T-helper 22 cell (primary cell): ENCODE data around the gene PLEKHA6.
"Not testable (repeated sequence)": the region's sequence is repeated elsewhere in the genome, so short reads cannot be mapped to it uniquely, and the experiment has no call there.

Experiments used
- DNase-seq: peaks from one replicate; pipeline ENCODE4 v3.0.0-alpha.2; 2020; ENCODE audit warnings: low read depth

Gene PLEKHA6

DNA sequence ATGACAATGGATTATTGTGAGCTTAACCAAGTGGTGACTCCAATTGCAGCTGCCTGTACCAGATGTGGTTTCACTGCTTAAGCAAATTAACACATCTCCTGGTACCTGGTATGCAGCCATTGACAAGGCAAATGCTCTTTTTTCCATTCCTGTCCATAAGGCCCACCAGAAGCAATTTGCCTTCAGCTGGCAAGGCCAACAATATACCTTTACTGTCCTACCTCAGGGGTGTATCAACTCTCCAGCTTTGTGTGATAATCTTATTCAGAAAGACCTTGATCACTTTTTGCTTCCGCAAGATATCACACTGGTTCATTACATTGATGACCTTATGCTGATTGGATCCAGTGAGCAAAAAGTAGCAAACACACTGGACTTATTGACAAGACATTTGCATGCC, 122.2 kb downstream of the PLEKHA6 start:
- not testable (repeated sequence) for DNase-seq

DNA sequence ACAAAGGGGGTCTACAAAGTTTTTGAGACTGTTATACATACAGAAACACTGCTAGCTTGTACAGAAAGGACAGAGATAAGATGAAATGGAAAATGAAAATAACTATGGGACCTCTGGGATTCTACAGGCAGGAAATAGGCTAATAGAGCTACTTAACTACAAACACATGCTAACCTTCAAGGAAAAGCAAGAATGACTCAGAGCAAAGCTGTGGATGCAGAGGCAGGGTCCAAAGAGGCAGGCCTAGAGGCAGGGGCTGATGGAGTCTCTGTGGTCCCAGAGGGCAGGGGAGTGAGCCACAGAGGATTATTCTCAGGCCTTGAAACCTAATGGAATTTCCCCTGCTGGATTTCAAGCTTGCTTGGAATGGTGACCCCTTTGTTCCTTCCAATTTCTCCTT, 127.2 kb downstream of the PLEKHA6 start:
- DNase-seq: no peak

- DNase-seq: no peak
Measured at GRCh38 chr1:204230211-204230610, 129.5 kb downstream of the PLEKHA6 start.

DNA sequence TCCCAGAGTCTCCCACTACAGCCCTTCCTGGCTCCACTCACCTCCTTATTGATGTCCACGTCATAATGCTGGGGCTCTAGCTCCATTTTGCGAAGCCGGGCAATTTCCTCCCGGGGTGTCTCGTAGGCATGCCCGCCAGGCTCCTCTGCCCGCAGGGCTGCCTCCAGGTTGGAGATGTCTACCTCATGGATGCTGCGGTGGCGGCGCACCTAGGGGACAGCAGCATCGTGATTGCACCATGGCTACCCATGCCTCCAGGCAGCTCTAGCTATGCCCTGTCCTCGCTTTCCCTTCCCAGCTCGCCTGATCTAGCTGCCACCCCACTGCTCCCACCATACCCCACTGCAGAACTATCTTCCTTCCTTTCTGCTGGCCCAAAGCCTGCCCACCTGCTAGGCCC, 130.8 kb downstream of the PLEKHA6 start:
- no peak for DNase-seq

DNA sequence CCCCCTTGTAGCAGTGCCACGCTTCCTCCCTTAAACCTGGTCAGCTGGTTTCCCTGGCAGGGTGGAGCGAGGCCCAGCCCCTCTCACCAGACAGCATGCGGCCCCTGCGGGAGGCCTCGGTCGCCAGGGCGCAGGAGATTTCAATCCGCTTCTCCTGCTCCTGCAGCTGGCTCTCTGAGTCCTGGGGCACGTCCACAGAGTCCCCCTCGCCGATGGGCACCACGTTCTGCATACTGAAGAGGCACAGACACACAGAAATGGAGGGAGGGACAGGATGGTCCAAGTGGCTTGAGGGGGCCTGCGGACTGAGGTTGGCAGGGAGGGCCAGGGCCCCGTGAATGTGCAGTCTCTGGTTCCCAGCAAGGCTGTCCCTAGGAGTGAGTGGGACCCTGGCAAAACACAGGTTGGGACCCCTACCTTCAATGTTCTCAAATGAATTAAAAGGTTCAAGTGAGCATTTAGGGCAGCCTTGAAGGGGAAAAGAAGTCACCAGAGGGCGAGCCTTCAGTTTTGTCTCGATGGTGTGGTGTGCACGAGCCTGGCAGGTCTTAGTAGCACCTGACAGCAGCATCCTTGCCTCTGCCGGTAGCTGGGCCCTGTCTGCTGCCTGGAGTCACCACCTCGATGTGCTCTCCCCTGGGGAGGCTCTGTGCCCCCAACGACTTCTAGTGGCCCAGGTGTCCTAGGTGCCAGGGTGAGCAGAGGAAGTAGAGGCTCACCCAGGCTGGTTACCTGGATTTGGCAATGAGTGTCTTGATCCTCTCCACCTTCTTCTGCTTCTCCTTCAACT, 131.5 kb downstream of the PLEKHA6 start:
- DNase-seq: no peak

GRCh38 chr1:204227351-204227750, 132.4 kb downstream of the PLEKHA6 start:
- DNase-seq: no peak

DNA sequence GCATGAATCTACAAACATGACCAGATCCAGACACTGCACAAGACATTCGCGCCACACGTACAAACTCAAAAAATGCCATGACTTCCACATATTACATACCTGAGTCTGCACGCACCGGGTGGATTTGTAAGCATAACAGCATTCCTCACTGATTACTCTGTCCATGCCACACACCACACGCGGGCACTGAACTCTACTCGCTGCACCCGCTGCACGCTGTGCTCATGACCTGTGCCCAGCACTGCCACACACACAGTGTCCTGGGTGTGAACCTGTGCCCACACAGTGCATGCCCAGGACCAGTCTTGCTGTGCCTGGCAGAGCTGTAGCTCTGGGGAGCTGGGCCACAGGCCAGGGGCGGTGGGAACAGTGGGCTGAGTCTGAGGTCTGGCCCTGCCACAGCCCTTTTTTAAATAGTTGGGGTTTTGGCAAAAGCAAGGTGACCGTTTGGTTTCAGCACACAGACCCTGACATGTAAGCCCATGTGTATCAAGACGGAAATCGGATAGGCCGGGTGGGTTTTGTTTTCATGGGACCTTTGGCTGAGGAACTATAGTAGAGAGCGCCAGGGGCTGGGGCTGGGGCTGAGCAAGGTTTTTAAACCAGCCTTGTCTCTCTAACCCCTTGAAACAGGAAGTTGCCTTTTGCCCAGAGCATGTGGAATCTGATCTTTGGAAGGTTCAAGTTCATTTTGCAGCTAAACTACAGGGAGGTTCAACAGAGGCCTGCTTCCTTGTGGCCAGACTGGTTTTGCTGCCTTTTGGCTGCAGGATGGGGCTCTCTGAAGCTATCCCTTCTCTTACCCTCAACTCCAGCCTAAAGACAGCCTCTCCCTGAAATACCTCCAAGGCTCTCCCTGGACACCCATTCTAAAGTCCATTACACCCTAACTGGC, 133.6 kb downstream of the PLEKHA6 start:
- DNase-seq: no peak

- DNase-seq: no peak
Measured at GRCh38 chr1:204224655-204225054, 135.1 kb downstream of the PLEKHA6 start.

- DNase-seq: no peak
Measured at GRCh38 chr1:204223129-204223860, 136.4 kb downstream of the PLEKHA6 start.

DNA sequence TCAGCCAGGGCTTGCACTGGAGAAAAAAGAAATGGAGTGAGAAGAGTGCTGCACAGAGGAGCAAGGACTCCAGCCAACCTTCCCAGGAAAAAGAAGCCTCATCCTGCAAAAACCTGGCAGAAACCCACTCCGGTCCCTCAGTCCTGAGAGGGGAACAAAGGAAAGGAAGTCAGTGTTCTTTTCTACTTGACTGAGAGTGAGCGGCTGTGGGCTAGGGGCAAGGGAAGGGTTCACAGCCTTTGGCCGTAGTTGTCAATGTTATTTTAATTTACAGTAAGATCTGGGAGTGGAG, 137.0 kb downstream of the PLEKHA6 start:
- no peak for DNase-seq

DNA sequence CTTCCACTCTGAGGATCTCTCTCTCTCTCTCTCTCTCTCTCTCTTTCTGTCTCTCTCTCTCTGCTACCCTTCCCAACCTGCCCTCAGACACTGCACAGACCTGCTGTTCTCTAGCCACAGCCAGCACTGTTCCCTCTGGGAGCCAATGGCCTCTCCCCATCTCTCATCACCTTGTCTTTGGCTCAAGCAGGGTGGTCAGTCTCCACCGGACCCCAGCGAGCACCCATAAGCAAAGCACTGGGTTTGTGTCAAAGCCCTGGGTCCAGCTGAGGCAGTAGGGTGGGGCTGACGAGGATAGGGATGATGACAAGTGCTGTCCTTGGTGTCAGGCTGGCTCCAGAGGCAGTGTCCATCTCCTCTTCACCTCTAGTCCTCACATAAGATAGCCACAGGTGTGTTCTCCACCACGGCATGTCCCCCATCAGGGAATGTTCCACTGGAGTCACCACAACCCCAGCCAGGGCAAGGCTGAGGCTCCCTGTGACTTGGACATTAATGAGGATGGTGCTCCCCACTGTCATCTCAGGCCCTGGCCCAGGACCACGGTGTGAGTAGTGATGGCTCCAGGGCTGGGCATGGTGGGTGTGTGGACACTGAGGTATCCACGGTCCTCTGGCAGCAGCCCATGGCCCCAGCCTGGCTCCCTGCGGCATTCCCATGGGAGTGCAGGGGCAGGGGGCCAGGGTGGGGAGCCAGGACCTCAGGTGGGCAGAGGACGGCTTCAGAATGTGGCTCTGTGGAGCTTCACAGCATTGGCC, 137.5 kb downstream of the PLEKHA6 start:
- DNase-seq: no peak

- no peak for DNase-seq
Measured at GRCh38 chr1:204221271-204221670, 138.5 kb downstream of the PLEKHA6 start.

- no peak for DNase-seq
Measured at GRCh38 chr1:204219971-204220616, 139.6 kb downstream of the PLEKHA6 start.

DNA sequence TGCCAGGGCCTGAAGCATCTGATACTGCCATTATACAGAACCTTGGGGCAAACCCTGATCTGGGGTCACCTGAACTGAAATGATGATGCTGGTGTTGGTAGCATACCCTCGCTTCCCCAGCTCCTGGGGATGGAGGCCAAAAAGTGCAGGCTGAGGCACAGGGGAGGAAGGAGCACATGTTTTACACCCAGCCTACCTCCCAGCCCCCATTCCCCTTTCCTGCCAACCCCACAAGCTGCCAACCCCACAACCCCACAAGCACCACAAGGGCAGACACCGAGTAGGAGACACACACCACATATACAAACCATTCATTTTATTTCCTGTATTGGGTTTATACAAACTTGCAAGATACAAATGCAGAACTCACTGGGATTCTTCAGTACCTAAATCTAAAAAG, 141.2 kb downstream of the PLEKHA6 start:
- no peak for DNase-seq

DNA sequence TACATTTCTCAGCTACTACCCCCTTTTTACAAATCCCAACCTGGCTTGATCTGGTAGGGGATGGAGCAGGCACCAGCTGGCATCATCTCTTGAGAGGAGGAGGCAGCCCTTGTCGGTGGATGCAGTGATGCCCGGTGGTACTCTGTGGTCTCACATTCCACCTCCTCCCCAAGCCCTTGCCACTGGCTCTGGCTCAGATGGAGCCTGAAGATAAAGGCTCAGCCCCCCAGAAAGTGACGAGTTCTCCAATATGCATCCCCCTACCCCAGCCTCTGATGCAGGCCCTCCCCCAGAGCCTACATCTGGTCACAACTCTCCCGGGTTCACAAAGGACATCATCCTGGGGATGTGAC, 142.1 kb downstream of the PLEKHA6 start:
- DNase-seq: no peak

DNA sequence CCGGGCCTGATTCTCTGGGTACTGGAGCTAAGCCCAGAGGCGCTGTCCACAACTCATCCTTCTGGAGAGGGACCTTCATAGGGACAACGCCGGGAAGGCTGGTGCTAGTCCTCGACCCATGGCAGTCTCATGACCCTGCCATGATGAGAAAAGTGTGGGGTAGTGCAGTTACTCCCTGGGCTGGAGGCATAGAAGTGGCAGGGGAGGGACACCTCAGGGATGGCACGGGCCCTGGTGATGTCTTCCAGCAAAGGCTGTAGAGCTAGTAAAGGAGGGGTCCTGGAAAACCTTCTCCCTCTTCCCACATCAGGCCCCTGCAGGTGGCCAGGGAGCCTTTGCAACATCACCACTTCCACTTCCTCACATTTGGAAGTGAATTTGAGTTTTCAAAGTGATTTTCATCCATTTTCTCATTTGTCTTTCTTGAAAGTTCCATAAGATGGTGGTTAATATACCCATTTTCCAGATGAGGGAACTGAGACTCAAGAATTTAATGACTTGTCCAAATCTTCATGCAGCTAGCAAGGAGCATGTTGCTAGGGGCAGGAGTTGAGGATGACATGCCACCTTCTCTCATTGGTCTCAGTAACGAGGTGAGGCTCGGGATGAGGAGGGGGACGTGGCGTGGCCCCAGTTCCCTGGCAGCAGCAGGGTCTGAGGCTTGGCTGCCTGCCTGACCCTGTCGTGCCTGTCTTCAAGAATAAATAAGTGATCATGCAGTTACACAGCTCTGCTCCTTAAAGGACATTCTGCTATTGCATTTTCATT, 142.7 kb downstream of the PLEKHA6 start:
- DNase-seq: no peak

DNA sequence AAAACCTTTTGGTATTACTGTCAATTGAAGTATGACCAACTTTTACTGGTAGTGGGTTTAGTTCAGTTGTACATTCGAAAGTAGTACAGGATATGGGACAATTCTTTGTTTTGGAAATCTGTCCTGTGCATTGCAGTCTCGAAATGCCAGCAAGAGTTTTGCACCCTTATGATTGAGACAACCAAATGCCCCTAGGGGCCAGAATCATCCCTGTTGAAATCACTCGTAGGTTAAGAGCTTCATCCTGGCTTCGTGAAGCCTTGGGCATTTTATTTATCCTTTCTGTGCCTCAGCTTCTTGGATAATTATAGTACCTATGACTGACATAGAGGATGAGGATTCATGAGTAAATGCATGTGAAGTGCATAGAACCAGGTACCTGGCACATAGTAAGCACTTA, 143.5 kb downstream of the PLEKHA6 start:
- DNase-seq: no peak

DNA sequence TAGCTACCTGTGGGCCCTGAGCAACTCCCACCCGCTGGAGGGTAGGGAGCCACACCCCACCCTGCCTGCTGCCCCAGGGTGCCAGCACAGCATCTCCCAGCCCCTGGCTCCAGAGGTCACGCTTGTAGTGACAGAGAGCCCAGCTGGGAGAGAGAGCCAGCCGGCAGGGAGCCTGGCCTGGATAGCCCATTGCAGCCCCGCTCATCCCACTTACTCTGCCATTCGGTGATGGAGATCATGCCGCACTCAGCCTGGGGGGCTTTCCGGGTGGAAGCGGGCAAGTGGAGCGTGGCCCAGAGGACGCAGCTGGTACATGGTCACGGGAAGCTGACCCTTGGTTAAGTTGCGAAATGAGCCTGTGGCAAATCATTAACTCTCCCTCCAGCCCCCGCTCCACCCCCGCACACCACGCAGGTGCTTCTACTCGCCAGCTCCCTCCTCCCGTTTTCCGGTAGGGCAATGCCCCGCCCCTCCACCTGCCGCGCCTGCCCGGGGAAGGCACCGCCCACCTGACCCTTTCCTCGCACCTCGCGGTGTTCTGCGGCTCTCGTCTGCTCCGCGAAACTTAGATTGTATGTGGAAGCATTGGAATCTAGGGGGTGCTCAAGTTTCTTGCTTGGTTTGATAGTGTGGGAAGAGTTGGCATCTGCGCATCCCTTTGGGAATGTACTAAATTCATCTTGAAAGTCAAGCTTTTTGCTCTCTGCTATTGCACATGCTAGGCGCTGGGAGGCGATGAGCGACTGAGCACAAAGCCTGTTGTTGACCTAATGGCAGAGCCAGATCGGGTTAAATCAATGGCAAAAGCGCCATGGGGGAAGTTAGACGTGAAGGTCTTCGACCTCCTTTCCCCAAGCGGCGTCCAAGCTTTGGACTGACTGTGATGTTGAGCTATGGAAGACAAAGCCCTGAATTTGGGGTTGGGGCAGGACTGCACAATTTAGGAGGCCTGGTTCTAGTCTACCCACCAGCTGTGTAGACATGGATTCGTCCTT, 145.8 kb downstream of the PLEKHA6 start, which contains the start of gene GOLT1A:
Gene GOLT1A, minus strand, starts transcription at position 321 of the 995 bp plus-strand sequence. Its CDS starts 82 bp downstream, at position 239.
- no peak for DNase-seq

DNA sequence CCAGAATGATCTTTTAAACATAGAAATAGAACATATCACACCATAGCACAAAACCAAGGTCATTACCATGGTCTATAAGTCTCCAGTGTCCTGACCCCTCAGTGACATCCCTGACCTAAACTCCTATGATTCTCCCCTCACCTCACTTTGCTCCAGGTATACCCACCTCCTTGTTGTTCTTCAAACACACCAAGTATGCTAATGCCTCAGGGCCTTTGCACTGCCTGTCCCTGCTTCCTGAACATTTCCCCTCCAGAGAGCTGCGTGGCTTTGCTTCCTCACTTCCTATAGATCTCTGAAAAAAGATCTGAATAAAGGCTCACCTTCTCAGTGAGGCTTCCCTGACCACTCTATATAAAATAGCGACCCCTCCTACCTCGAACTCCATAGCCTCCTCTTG, 147.0 kb downstream of the PLEKHA6 start:
- no peak for DNase-seq
